Gastrocnemius medialis (tissue), 4 donors: ENCODE measurements around the gene LRRC18.

Experiments
- CTCF ChIP-seq, 5 experiments: fragments of 450-650 bp in 3 of 5; fragments of 200-600 bp in 2 of 5; sonication (generic) in 2 of 5; IDR thresholded peaks in 4 of 5; conservative IDR thresholded peaks in 1 of 5; 1 replicate in 4 of 5; 2 replicates in 1 of 5; pipeline ENCODE4 v1.5.1; 2016 to 2019; ENCODE audit warnings: antibody characterized with exemption in 5 of 5, mild to moderate bottlenecking in 3 of 5, moderate library complexity in 3 of 5
- POLR2A ChIP-seq, 2 donors: fragments of 450-650 bp; IDR thresholded peaks; one replicate each; pipeline ENCODE4 v1.6.1; 2017; ENCODE audit warnings: antibody characterized with exemption in 2 of 2, mild to moderate bottlenecking in 2 of 2, moderate library complexity in 2 of 2

GRCh38 chr10:48900371-48900801 lies 39.3 kb downstream of the LRRC18 start:
- TF ChIP-seq CTCF (IDR thresholded peaks at IDR 0.05 in 4 of 5, conservative IDR thresholded peaks at IDR 0.05 in 1 of 5) (no peak), POLR2A (IDR thresholded peaks at IDR 0.05) (no peak)
